HEK293T (cell line): ENCODE measurements around the gene LHX4.

ENCODE experiments used
- CTCF ChIA-PET: fragments of 350-600 bp; formaldehyde crosslinking; extraction: SDS; loops from one replicate; lab custom pipeline; 2021; ENCODE audit warnings: antibody characterized with exemption, inconsistent platforms; lab: Yijun Ruan, JAX
- POLR2A ChIA-PET: fragments of 350-600 bp; formaldehyde crosslinking; extraction: SDS; loops from one replicate; lab custom pipeline; 2020; ENCODE audit warnings: antibody characterized with exemption, inconsistent platforms; lab: Yijun Ruan, JAX
- DNase-seq: peaks from one replicate; pipeline ENCODE4 v3.0.0; 2012; ENCODE audit warnings: mixed read lengths; ENCODE audit errors: extremely low spot score
- ARNT ChIP-seq: fragments of 450-650 bp; IDR thresholded peaks from 2 replicates; pipeline ENCODE4 v1.6.1; 2017; ENCODE audit warnings: mild to moderate bottlenecking
- BHLHE40 ChIP-seq: fragments of 450-650 bp; IDR thresholded peaks from 2 replicates; pipeline ENCODE4 v1.6.1; 2016; ENCODE audit warnings: mild to moderate bottlenecking, moderate library complexity, borderline replicate concordance
- CTBP1 ChIP-seq: fragments of 450-650 bp; IDR thresholded peaks from 2 replicates; pipeline ENCODE4 v1.6.1; 2016; ENCODE audit warnings: borderline replicate concordance
- ELF4 ChIP-seq: fragments of 450-650 bp; IDR thresholded peaks from 2 replicates; pipeline ENCODE4 v1.6.1; 2017; ENCODE audit warnings: antibody characterized with exemption
- FOXA1 ChIP-seq: fragments of 450-650 bp; IDR thresholded peaks from 2 replicates; pipeline ENCODE4 v1.6.1; 2016; ENCODE audit warnings: mild to moderate bottlenecking
- FOXK2 ChIP-seq: fragments of 450-650 bp; IDR thresholded peaks from 2 replicates; pipeline ENCODE4 v1.6.1; 2016; ENCODE audit warnings: mild to moderate bottlenecking
- FOXM1 ChIP-seq: fragments of 450-650 bp; IDR thresholded peaks from 2 replicates; pipeline ENCODE4 v1.6.1; 2017; ENCODE audit warnings: mild to moderate bottlenecking, borderline replicate concordance
- HDGF ChIP-seq: fragments of 450-650 bp; IDR thresholded peaks from 2 replicates; pipeline ENCODE4 v1.6.1; 2017; ENCODE audit warnings: antibody characterized with exemption, borderline replicate concordance
- L3MBTL2 ChIP-seq: fragments of 450-650 bp; conservative IDR thresholded peaks from 2 replicates; pipeline ENCODE4 v1.6.1; 2016; ENCODE audit warnings: mild to moderate bottlenecking
- LEF1 ChIP-seq: fragments of 450-650 bp; IDR thresholded peaks from 2 replicates; pipeline ENCODE4 v1.6.1; 2017; ENCODE audit warnings: mild to moderate bottlenecking, borderline replicate concordance
- NFRKB ChIP-seq: fragments of 450-650 bp; IDR thresholded peaks from 2 replicates; pipeline ENCODE4 v1.6.1; 2016; ENCODE audit warnings: mild to moderate bottlenecking, moderate library complexity
- SP1 ChIP-seq: fragments of 450-650 bp; IDR thresholded peaks from 2 replicates; pipeline ENCODE4 v1.6.1; 2017
- SUZ12 ChIP-seq: fragments of 450-650 bp; IDR thresholded peaks from 2 replicates; pipeline ENCODE4 v1.6.1; 2016; ENCODE audit warnings: mild to moderate bottlenecking
- TARDBP ChIP-seq: fragments of 450-650 bp; IDR thresholded peaks from 2 replicates; pipeline ENCODE4 v1.6.1; 2016
- ZNF384 ChIP-seq: fragments of 450-650 bp; IDR thresholded peaks from 2 replicates; pipeline ENCODE4 v1.6.1; 2016
- TF ChIP-seq, protein P1 (sequence below): fragments of 450-650 bp; IDR thresholded peaks from 2 replicates; pipeline ENCODE4 v1.6.1; 2016

LHX4 gene

DNA sequence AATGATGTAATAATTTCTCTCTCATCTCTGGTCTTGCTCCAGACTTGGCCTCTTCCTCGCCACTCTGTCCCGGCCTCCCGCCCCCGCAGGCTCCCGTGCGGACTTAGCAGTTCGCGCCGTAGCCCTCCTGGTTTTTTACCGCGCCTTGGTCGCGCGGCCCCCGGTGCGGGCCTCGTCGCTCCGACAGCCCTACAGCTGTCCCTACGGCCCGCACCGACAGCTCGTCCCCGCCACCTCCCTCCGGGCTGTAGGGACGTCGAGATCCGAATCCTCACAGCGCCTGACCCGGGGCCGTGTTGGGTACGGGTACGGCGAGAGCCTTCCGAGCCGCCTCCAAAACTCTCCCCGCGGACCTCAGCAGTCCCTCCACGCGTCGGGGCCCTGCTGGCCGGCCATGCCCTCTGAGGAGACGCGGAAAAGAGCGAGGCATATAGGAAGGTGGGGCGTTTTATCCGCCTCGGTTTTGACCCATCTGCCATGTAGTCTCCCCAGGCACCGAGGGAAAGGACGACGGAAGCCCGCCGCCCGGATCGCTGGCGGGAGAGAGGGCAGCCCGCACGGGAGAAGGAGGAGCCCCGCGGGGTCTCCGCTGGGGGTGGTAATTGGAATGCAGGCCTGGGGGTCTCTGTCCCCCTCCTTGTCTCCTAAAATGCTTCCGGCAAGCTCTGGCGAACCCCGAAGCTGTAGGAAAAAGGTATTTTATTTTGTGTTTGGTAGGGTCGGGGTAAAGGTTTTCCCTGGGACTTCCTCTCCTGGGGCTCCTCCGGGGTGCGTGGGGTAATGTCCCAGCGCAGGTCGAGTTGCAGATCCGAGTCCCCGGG, 3.3 kb downstream of the LHX4 start:
- POLR2A ChIA-PET, result no interaction called here
- DNase-seq, result no peak
- CTCF ChIA-PET, result no interaction called here
- TF ChIP-seq FOXM1, result no peak
- TF ChIP-seq TARDBP, result no peak
- TF ChIP-seq, protein P1, sequence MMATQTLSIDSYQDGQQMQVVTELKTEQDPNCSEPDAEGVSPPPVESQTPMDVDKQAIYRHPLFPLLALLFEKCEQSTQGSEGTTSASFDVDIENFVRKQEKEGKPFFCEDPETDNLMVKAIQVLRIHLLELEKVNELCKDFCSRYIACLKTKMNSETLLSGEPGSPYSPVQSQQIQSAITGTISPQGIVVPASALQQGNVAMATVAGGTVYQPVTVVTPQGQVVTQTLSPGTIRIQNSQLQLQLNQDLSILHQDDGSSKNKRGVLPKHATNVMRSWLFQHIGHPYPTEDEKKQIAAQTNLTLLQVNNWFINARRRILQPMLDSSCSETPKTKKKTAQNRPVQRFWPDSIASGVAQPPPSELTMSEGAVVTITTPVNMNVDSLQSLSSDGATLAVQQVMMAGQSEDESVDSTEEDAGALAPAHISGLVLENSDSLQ, result no peak
- no peak for TF ChIP-seq SUZ12
- TF ChIP-seq L3MBTL2, result no peak
- TF ChIP-seq HDGF, result no peak
- TF ChIP-seq ZNF384, result no peak
- no peak for TF ChIP-seq FOXK2
- TF ChIP-seq FOXA1, result no peak

DNA sequence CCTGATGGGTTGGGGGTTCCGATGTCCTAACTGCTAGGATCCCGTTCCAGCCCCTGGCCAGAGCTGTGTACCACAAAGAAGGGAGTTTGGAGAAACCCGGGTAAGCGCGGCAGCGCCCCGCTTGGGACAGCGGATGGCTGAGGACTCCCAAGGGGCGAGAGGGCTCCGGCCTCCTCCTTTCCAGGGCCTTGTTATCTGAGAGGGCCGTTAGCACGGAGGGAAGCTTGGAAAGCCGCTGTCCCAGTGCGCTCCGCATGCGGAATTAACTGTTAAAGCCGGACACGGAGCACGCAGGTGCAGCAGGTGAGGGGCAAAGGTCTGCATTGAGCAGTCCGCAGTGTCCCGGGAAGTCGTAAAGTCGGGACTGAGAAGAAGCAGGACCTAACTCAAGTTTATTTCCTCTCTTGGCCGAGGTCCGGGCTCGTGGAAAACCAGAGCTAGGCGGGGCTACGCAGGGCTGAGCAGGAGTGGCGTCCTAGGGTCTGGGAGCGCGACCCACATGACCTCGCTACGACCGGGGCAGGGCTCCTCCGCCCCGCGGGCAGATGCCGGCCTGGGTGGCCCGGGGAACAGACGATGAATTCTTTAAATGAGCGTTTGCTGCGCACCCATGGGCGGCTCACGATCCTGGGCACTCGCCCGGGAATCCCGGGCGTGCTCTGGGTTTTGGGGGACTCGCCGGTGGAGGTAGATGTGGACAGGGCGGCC, 4.5 kb downstream of the LHX4 start:
- DNase-seq, result no peak
- ChIA-PET POLR2A (no interaction called here), CTCF (no interaction called here)
- TF ChIP-seq SUZ12 (no peak), ELF4 (no peak), CTBP1 (no peak), SP1 (no peak), FOXM1 (no peak), LEF1 (no peak), TARDBP (no peak), FOXA1 (no peak), ZNF384 (no peak), HDGF (no peak)

DNA sequence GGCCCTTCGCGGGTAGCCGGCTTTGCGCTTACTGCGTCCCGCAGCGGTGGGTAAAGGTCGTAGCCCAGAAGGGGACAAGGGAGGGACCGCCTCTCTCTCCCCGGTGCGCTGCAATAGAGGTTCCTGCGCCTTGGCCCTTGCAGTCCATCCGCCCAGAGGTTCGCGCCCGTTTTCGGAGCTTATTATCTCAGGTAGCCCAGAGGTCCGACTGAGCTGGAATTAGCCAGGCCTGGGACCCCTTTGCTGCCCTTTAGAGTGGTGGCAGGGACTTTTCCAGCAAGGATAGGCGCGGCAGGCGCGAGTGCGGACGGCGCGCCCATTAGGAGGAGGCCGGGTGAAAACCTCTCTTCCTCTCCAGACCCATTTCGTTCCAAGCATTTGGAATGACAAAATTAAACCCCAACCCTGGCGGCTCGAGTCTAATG, 5.0 kb downstream of the LHX4 start:
- ChIA-PET CTCF (no interaction called here), POLR2A (no interaction called here)
- TF ChIP-seq ARNT, result no peak
- TF ChIP-seq FOXK2, result no peak
- no peak for TF ChIP-seq L3MBTL2
- TF ChIP-seq ZNF384, result no peak
- TF ChIP-seq FOXM1, result no peak
- no peak for TF ChIP-seq FOXA1
- no peak for TF ChIP-seq SUZ12
- TF ChIP-seq SP1, result no peak
- TF ChIP-seq BHLHE40, result no peak
- no peak for TF ChIP-seq LEF1
- TF ChIP-seq NFRKB, result no peak
- no peak for TF ChIP-seq HDGF
- TF ChIP-seq TARDBP, result no peak
- no peak for DNase-seq

DNA sequence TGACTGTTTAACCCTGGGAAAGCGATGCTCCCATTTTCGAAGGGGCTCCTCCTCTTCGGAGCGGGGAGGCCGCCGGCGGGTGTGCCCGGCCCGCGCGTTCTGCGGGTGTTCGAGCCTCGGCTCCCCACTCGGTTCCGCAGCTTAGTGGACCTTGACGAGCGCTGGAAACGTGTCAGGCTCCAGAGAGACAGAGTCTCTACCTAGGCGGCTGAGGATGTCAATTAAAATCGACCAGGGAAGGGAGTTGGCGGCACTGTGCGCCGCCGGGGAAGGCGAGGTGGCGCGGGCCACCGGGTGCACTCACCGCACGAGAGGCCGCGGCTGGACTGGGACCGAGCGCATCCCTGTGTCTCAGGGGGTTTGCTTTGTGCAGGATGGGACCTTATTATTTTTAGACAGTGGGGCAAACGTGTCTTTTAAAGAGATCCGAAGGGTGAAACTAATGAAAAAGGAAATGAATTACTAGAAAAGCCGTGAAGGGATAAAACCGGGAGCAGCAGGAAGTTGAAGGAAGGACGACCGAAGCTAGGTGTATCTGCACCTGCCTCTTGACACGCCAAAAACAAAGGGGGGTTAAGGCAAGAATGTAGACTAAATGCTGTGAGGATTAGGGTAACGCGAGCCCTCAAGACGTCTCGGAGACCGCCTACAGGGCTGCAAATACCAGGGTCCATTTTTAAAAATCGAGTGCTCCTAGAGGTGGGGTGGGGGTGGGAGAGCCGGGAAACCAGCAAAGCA, 5.6 kb downstream of the LHX4 start:
- POLR2A ChIA-PET, result no interaction called here

DNA sequence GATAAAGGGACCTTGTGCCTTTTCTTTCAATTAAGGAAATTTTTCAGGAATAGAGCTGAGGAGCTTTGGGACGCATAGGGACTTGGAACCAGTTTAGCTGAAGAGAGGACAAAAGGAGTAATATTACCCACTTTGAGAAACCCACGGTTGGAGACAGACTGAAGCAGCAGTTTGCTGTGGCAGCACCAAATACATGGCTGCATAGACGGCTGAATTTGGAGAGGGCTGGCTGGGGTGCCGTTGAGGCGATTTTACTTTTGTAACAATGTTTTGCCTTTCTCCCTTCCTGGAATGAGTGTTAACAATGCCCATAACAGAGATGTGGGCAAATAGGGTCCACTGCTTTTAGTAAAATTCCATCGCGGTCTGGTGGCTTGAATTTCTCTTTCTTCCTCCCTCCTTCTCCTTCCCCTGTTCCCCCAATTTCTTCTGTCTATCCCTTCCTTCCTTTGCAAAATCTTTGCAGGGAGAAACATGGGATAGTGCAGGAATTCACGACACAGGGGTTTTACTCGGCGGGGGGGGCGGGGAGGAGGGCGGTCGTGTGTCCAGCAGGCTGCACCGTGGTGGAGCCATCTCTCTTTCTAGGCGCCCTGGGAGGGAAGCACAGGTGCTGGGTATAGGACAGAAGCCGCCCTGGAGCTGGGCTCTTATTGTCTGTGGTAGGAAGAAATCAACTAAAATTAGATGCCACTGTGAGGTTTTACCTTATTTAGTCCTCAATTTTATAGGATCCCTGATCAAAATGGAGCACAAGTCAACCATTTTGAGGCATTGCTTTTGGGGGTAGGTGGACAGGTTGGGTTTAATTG, 6.8 kb downstream of the LHX4 start:
- CTCF ChIA-PET, result interaction anchor here (0.6 kb wide), 1 partner anchor 19 kb away, joined by 3 read pairs; no protein-coding TSS in a partner anchor
- DNase-seq, result no peak
- TF ChIP-seq HDGF (no peak), FOXK2 (no peak)
- POLR2A ChIA-PET, result no interaction called here

More for the DNA sequence above, 5.6 kb downstream of the LHX4 start:
- CTCF ChIA-PET, result interaction anchor here (0.6 kb wide), 1 partner anchor 20 kb away, joined by 3 read pairs; no protein-coding TSS in a partner anchor
- DNase-seq, result no peak
- TF ChIP-seq CTBP1, result no peak
- no peak for TF ChIP-seq FOXK2
- TF ChIP-seq FOXM1, result no peak
- TF ChIP-seq FOXA1, result no peak
- no peak for TF ChIP-seq SUZ12
- TF ChIP-seq LEF1, result no peak
- no peak for TF ChIP-seq NFRKB
- TF ChIP-seq ZNF384, result no peak
- no peak for TF ChIP-seq HDGF
- no peak for TF ChIP-seq SP1
- TF ChIP-seq L3MBTL2, result no peak
- no peak for TF ChIP-seq BHLHE40
- TF ChIP-seq ELF4, result no peak
- no peak for TF ChIP-seq TARDBP
- TF ChIP-seq ARNT, result no peak
- TF ChIP-seq, protein P1, result no peak
